Suprapubic skin (tissue), 4 donors: ENCODE data around the gene POLD1. TPM values are rescaled to one million over a fixed set of nuclear protein-coding genes. Genes with fewer than 3 reads are reported as not detected.

Experiments
- DNase-seq, 2 donors: peaks; one replicate each; pipeline ENCODE4 v3.0.0-alpha.2; 2019; ENCODE audit warnings: low spot score in 2 of 2
- H3K27ac ChIP-seq: fragments of 200-600 bp; sonication (generic); one replicate; pipeline ENCODE4 v1.5.1; 2019
- H3K27me3 ChIP-seq: fragments of 200-600 bp; sonication (generic); one replicate; pipeline ENCODE4 v1.5.1; 2019
- H3K36me3 ChIP-seq: fragments of 200-600 bp; sonication (generic); one replicate; pipeline ENCODE4 v1.5.1; 2019
- H3K4me1 ChIP-seq: fragments of 200-600 bp; sonication (generic); one replicate; pipeline ENCODE4 v1.5.1; 2019
- H3K4me3 ChIP-seq: fragments of 200-600 bp; sonication (generic); one replicate; pipeline ENCODE4 v1.5.1; 2019; ENCODE audit warnings: mild to moderate bottlenecking
- H3K9me3 ChIP-seq: fragments of 200-600 bp; sonication (generic); one replicate; pipeline ENCODE4 v1.5.1; 2019
- EP300 ChIP-seq: sonication (generic); formaldehyde crosslinking; IDR thresholded peaks from one replicate; pipeline ENCODE4 v1.6.1; 2017; ENCODE audit warnings: antibody characterized with exemption
- POLR2A ChIP-seq, 2 donors: fragments of 450-650 bp; IDR thresholded peaks; one replicate each; pipeline ENCODE4 v1.6.1; 2017; ENCODE audit warnings: antibody characterized with exemption in 2 of 2, mild to moderate bottlenecking in 2 of 2, moderate library complexity in 2 of 2
- POLR2AphosphoS5 ChIP-seq, 3 donors: sonication (generic); formaldehyde crosslinking; IDR thresholded peaks; one replicate each; pipeline ENCODE4 v1.6.1; 2017; ENCODE audit warnings: antibody characterized with exemption in 3 of 3
- WGBS: methylation state at CpG from one replicate; pipeline ENCODE4 v1.1.5; 2018; 5-methylcytosine and 5-hydroxymethylcytosine counted together
- total RNA-seq, 4 donors: library from RNA; depleted of rRNA; stranded (reverse); fragments of >200 nt; gene quantifications; one replicate each; pipeline ENCODE4 v1.1.0, GENCODE V29; 2016
- TF ChIP-seq, protein P1 (sequence below), 2 donors: fragments of 200-600 bp in 1 of 2; fragments of 450-650 bp in 1 of 2; sonication (generic) in 1 of 2; IDR thresholded peaks; one replicate each; pipeline ENCODE4 v1.5.1; 2016 to 2019; ENCODE audit warnings: antibody characterized with exemption in 2 of 2, mild to moderate bottlenecking in 1 of 2, moderate library complexity in 1 of 2

The POLD1 gene
- total RNA-seq, 4 donors from 2014 or later: 17.2 to 26.9 (median 21.5) TPM

DNA sequence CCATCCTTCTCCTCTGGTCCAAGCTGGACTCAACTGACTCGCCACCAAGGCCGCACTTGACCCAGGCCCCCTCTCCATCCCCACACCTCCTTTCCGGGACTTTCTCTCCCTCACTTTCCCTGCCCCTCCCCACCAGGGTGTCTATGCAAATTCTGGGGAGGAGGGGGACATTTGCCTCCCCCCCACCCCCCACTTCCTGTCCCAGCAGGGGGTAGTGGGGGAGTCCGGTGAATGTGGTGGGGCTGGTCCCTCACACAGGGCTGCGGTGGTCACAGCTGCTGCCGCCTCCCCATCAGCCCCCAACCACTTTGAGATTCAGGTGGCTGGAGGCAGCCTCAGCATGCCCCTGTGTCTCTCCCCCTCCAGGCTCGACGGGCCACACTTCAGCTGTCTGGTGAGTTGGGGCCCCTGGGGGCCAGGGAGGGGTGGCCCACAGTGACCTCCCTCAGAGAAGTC lies 35.5 kb downstream of the POLD1 start:
- WGBS: 21% methylated on average over 8 of the region's 8 CpGs
- no peak for DNase-seq
- Histone ChIP-seq H3K27ac (no peak overlapping the region), H3K4me1 (peaks cover 11% of the 10 kb centered on the region), H3K27me3 (peaks cover 63% of the 10 kb centered on the region), H3K9me3 (no peaks in the 10 kb centered on the region), H3K4me3 (no peak overlapping the region), H3K36me3 (no peaks in the 10 kb centered on the region)
- TF ChIP-seq, protein P1, sequence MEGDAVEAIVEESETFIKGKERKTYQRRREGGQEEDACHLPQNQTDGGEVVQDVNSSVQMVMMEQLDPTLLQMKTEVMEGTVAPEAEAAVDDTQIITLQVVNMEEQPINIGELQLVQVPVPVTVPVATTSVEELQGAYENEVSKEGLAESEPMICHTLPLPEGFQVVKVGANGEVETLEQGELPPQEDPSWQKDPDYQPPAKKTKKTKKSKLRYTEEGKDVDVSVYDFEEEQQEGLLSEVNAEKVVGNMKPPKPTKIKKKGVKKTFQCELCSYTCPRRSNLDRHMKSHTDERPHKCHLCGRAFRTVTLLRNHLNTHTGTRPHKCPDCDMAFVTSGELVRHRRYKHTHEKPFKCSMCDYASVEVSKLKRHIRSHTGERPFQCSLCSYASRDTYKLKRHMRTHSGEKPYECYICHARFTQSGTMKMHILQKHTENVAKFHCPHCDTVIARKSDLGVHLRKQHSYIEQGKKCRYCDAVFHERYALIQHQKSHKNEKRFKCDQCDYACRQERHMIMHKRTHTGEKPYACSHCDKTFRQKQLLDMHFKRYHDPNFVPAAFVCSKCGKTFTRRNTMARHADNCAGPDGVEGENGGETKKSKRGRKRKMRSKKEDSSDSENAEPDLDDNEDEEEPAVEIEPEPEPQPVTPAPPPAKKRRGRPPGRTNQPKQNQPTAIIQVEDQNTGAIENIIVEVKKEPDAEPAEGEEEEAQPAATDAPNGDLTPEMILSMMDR (IDR thresholded peaks at IDR 0.05): no peak
- no peak for TF ChIP-seq EP300
- TF ChIP-seq POLR2AphosphoS5 (IDR thresholded peaks at IDR 0.05): no peak
- TF ChIP-seq POLR2A (IDR thresholded peaks at IDR 0.05): no peak

DNA sequence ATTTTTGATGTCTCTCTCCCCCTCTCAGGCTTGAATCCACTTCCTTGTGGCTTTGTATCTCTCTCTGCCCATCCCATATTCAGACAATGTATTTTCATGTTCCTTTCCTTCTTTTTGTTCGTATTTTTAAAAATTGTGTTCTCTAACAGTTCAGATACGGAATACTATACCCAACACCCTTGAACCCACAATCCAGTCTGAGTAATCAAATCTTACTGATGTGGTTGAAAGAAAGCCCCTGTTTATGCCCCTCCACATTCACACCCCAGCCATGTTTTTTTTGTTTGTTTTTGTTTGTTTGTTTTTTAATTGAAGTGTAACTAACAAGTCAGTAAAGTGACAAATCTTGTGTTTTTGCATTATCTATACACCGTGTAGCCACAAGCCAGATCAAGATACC lies 36.0 kb downstream of the POLD1 start:
- no peak overlapping the region for H3K27ac ChIP-seq
- no peaks in the 10 kb centered on the region for H3K9me3 ChIP-seq
- no peaks in the 10 kb centered on the region for H3K36me3 ChIP-seq
- WGBS: 39% methylated on average over 3 of the region's 3 CpGs
- DNase-seq: no peak
- peaks cover 63% of the 10 kb centered on the region for H3K27me3 ChIP-seq
- no peak overlapping the region for H3K4me3 ChIP-seq
- H3K4me1 ChIP-seq: peaks cover 11% of the 10 kb centered on the region
- TF ChIP-seq, protein P1 (IDR thresholded peaks at IDR 0.05): no peak
- TF ChIP-seq POLR2A (IDR thresholded peaks at IDR 0.05) (no peak), POLR2AphosphoS5 (IDR thresholded peaks at IDR 0.05) (no peak), EP300 (no peak)

DNA sequence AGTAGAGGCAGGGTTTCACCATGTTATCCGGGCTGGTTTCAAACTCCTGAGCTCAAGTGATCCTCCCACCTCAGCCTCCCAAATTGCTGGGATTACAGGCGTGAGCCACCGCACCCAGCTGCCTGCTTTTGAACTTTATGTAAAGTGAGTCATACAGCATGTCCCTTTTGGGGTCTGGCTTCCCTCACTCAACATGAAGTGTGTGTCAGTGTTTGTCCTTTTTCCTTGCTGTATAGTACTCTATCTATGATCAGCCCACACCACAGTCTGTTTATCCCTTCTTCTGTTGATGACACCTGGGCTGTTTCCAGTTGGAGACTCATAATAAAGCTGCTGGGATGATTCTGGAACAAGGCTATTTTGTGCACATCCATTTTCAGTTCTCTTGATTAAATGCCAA lies 36.7 kb downstream of the POLD1 start:
- no peak for DNase-seq
- peaks cover 11% of the 10 kb centered on the region for H3K4me1 ChIP-seq
- peaks cover 63% of the 10 kb centered on the region for H3K27me3 ChIP-seq
- no peaks in the 10 kb centered on the region for H3K9me3 ChIP-seq
- H3K4me3 ChIP-seq: no peak overlapping the region
- no peaks in the 10 kb centered on the region for H3K36me3 ChIP-seq
- TF ChIP-seq POLR2A (IDR thresholded peaks at IDR 0.05) (no peak), POLR2AphosphoS5 (IDR thresholded peaks at IDR 0.05) (no peak)
- TF ChIP-seq, protein P1 (IDR thresholded peaks at IDR 0.05): no peak
- WGBS: 75% methylated on average over 3 of the region's 3 CpGs
- H3K27ac ChIP-seq: no peak overlapping the region

DNA sequence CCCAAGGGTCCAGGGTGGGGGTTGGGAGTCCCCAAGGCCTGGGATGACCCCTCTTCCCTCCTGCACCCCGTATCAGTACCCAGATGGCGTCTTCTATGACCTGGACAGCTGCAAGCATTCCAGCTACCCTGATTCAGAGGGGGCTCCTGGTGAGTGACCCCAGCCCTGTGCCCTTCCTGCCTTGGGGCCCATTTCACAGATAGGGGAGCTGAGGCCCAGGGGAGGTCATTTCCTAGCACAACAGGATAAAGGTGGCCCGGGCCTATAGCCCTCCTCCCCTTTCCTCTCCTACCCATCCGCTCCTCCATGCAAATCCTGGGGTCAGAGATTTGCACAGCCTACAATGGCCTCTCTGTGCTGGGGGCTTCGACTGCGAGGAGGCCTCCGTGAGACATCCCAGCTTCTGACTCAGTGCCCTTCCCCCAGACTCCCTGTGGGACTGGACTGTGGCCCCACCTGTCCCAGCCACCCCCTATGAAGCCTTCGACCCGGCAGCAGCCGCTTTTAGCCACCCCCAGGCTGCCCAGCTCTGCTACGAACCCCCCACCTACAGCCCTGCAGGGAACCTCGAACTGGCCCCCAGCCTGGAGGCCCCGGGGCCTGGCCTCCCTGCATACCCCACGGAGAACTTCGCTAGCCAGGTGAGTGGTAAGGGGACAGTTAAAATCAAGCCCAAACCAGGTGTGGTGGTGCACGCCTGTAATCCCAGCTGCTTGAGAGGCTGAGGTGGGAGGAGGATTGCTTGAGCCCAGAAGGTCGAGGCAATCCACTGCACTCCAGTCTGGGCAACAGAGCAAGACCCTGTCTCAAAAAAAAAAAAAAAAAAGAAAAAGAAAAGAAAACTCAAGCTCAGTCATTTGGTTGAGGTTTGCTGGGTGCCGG lies 38.5 kb downstream of the POLD1 start:
- H3K27me3 ChIP-seq: peaks cover 49% of the 10 kb centered on the region
- WGBS: 87% methylated on average over 15 of the region's 18 CpGs

More for the DNA sequence above, 38.5 kb downstream of the POLD1 start:
- Histone ChIP-seq H3K36me3 (no peaks in the 10 kb centered on the region), H3K4me1 (peaks cover 12% of the 10 kb centered on the region), H3K27ac (no peak overlapping the region), H3K9me3 (no peaks in the 10 kb centered on the region), H3K4me3 (no peak overlapping the region)
- DNase-seq: no peak
- TF ChIP-seq, protein P1 (IDR thresholded peaks at IDR 0.05): no peak
- no peak for TF ChIP-seq POLR2A (IDR thresholded peaks at IDR 0.05)
- TF ChIP-seq POLR2AphosphoS5 (IDR thresholded peaks at IDR 0.05): no peak
- TF ChIP-seq EP300: no peak
